T-helper 1 cell (primary cell): ENCODE results near the gene QPRT.
"Not testable (repeated sequence)": the region's sequence is repeated elsewhere in the genome, so short reads cannot be mapped to it uniquely, and the experiment has no call there.

ENCODE experiments used
- DNase-seq, 5 donors: peaks; one replicate each; pipeline ENCODE4 v3.0.0-alpha.2; 2012 to 2020
- total RNA-seq, 4 donors: gene quantifications; one replicate each; lab custom pipeline; 2026; lab: John Stamatoyannopoulos, UW

Gene QPRT
- total RNA-seq: 0.47 to 1.4 (median 1.2) reads per million in 4 donors

- no peak for DNase-seq
These were observed at the start of gene QPRT for GRCh38 chr16:29678691-29679267. TSS of gene QPRT (plus strand) at chr16:29679180. CDS start at chr16:29679198, 18 bp downstream.

DNA sequence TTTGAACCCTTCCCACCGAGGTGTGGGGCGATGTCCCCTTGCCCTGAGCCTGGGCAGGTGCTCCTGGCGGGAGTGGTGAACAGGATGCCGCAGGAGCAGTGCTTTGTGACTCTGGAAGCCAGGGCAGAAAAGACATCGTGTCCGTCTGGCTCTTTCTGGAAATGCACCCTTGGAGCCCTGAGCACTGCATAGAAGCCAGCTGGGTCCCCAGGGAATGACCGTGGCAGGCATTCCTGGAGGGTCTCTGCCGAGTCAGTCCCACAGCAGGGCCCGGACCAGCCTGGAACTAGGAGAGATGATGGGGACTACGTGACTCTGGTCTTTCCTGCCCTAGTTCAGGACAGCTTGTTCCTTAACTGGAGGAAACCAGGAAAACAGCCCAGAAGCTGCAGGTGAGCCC, 49.7 kb upstream of the QPRT start:
- DNase-seq: not testable (repeated sequence)

- DNase-seq: not testable (repeated sequence)
These were observed 47.3 kb upstream of the QPRT start for GRCh38 chr16:29631658-29632057.

DNA sequence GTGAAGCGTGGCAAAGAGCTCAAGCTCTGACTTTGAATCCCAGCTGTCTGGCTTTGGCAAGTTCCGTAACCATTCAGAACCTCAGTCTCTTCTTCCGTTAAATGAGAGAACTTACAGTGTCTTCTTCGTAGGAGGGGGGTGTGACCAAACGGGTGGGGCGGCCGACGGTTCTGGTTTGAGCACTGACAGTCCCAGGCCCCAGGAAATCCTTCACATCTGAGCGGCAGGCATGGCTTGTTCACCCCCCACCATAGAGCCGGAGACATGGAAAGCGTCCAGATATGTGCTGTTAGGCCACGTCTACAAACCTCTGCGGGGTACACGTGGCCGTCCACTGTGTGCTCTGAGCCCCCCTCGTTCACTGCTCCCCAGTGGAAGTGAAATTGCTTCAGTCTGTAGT, 43.1 kb upstream of the QPRT start:
- not testable (repeated sequence) for DNase-seq

DNA sequence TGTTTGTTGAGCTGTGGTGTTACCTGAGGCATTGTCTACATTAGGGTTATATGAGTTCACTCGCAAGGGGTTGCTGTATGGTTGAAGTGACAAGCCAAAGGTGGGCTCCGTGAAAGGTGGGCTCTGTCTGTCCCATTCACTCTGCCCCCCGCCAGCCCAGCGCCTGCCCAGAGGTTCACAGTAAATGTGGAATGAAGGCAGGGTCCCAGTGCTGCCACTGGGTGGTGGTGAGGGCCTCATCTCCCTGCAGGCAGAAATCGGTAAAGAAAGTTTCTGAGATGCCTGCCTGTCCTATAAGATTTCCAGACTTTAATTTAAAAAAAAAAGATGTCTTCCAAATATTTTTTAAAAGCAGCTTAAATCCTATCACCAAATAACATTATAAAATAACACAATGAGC, 42.6 kb upstream of the QPRT start:
- not testable (repeated sequence) for DNase-seq

DNA sequence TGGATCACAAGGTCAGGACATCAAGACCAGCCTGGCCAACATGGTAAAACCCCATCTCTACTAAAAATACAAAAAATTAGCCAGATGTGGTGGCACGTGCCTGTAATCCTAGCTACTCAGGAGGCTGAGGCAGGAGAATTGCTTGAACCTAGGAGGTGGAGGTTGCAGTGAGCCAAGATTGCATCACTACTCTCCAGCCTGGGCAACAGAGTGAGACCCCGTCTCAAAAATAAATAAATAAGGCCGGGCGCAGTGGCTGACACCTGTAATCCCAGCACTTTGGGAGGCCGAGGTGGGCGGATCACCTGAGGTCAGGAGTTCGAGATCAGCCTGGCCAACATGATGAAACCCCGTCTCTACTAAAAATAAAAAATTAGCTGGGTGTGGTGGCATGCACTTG, 40.2 kb upstream of the QPRT start:
- not testable (repeated sequence) for DNase-seq

DNA sequence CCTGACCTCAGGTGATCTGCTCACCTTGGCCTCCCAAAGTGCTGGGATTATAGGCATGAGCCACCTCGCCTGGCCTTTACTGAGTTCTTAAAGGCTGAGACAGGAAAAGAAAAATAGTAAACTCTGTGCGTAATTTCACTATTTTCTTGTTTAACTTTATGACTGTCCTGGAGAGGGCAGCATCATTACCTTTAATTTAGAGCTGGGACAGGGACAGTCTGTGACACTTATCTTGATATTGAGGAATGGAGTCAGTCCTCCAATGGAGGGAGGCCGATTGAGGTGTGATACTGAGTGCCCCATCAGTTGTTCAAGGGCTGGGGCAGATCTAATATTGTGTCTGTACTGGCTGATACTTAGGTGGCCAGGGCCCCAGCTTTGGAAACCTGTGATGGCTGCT, 37.4 kb upstream of the QPRT start:
- peak in 1 of 5 donors; percentile 48 for DNase-seq

DNA sequence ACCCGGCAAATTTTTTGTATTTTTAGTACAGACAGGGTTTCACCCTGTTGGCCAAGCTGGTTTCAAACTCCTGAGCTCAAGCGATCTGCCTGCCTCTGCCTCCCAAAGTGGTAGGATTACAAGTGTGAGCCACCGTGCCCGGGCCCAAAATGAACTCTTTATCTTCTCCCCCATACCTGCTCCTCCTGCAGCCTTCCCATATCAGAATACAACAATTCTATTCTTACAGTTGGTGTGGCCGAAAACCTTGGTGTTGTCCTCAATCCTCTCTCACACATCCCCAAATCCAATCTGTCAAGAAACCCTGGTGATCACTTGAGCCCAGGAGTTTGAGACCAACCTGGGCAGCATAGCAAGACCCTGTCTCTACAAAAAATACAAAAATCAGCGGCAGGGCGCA, 35.4 kb upstream of the QPRT start:
- no peak for DNase-seq

DNA sequence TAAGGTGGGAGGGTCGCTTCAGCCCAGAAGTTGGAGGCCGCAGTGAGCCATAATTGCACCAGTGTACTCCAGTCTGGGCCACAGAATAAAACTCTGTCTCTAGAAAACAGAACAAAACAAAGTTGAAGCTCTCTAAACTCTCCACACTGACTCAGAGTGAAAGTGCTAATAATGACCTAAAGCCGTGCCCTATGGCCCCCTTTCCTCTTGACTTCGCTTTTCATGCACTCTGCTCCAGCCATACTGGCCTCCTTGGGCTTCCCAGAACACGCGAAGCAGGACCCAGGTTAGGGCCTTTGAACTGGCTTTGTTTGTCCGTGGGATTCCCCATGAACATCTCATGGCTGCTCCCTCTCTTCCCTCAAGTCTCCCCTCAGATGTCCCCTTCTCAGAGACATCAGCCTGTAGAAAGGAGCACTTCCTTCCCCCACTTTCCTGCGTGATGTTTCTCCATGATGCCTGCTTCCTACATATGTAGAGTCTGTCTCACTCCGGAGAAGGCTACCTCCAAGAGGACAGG, 34.6 kb upstream of the QPRT start:
- no peak for DNase-seq

GRCh38 chr16:29644973-29645693, 33.8 kb upstream of the QPRT start:
- DNase-seq: no peak

- peak in 1 of 5 donors; percentile 49 for DNase-seq
These were observed 33.2 kb upstream of the QPRT start for GRCh38 chr16:29645694-29646187.

DNA sequence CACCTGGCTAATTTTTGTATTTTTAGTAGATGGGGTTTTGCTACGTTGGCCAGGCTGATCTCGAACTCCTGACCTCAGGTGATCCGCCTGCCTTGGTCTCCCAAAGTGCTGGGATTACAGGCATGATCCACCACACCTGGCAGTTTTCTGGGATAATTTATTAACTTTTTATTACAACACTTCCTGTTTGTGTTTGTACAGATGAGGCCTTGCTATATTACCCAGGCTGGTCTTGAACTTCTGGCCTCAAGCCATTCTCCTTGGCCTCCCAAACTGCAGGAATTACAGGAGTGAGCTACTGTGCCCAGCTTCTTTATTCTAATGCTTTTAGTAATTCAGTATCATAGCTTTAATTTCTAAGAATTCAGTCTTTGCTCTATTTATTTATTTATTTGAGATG, 32.0 kb upstream of the QPRT start:
- DNase-seq: no peak

DNA sequence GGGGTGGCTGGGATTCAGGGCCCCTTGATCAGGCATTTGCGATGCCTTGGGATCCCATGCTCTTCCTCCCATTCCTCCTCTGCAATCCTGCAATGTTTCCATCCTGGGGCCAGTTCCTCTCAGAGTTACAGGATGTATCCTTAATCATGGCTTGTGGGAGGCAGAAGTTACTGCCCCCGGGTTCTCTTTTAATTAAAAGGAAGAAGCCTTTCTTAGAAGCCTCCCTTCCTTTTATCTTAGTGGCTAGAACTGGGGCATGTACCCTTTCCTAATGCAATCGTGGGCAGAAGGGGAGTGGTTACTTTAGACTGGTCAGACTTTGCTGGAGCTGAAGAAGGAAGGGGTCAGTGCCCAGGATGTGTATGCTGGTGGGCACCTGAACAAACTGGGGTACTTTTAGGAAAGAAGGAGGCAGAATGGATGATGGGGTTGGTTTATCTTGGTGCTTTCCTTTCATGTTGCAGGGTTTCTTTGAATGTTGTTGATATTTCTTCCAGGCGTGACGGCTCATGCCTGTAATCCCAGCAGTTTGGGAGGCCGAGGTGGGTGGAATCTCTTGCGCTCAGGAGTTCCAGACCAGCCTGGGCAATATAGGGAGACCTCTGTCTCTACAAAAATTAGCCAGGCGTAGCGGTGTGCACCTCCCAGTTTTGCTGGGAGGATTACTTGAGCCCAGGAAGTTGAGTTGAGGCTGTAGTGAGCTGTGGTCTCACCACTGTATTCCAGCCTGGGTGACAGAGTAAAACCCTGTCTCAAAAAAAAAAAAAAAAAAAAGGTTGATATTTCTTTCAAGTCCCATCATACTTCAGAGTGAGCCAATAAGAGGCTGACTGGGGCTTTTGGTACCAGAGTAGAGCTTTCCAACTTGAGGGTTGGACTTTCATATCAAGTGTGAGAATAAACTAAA, 29.1 kb upstream of the QPRT start:
- no peak for DNase-seq

GRCh38 chr16:29650771-29651170, 28.2 kb upstream of the QPRT start:
- DNase-seq: no peak

DNA sequence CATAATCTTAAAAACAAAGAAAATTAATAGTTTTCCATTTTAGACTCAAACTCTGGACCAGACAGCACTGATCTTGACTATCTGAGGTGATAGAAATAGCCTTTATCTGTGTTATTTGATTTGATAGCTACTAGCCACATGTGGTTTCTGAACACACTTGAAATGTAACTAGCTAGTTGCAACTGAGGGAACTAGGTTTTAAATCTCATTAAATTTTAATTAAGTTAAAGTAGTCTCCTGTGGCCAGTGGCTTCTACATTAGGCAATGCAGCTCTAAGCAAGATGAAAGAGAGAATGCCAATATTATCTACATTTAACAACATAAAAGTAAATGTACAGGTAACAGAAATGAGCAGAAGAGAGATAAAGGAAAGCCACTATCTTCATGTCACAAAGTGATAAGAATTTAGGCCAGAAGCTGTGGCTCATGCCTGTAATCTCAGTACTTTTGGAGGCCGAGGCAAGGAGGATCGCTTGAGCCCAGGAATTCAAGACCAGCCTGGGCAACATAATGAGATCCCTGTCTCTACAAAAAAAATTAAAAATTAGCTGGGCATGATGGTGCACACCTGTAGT, 27.1 kb upstream of the QPRT start:
- DNase-seq: no peak

GRCh38 chr16:29653471-29653870, 25.5 kb upstream of the QPRT start:
- no peak for DNase-seq

DNA sequence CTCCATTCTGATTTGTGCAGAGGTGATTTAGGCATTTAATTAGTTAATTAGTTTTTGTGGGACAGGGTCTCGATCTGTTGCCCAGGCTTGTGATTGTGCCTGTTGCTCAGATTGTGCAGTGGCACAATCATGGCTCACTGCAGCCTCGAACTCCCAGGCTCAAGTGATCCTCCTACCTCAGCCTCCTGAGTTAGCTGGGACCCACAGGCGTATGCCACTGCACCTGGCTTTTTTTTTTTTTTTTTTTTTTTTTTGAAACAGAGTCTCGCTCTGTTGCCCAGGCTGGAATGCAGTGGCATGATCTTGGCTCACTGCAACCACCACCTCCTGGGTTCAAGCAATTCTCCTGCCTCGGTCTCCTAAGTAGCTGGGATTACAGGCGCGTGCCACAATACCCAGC, 25.1 kb upstream of the QPRT start:
- not testable (repeated sequence) for DNase-seq

DNA sequence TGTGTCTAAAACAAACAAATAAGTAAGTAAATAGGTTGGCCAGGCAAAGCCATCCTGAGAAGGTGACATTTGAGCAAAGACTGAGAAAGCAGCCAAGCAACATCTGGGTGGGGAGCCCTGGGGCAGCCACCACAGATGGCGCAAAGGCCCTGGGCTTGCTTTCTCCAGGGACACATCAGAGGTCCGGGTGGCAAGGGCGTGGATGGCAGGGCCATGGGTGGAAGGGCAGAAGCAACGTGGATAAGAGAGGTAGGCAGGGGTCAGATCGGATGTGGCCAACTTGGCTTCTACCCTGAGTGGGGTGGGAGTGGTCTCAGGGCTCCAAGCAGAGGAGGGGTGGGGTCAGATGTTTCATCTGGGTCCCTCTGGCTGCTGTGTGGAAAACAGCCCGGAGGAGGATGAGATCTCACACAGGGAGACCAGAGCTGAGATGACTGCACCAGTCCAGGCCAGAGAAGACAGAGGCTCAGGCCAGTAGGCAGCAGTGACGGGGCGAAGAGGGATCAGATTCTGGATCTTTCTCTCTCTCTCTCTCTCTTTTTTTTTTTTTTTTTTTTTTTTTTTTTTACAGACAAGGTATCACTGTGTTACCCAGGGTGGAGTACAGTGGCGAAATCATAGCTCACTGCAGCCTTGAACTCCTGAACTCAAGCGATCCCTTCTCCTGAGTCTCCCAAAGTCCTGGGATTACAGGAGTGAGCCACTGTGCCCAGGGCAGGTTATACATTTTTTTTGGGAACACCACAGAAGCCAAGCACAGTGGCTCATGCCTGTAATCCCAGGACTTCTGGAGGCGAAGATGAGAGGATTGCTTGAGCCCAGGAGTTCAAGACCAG, 22.1 kb upstream of the QPRT start:
- DNase-seq: no peak

- DNase-seq: no peak
These were observed 20.3 kb upstream of the QPRT start for GRCh38 chr16:29658705-29659104.

DNA sequence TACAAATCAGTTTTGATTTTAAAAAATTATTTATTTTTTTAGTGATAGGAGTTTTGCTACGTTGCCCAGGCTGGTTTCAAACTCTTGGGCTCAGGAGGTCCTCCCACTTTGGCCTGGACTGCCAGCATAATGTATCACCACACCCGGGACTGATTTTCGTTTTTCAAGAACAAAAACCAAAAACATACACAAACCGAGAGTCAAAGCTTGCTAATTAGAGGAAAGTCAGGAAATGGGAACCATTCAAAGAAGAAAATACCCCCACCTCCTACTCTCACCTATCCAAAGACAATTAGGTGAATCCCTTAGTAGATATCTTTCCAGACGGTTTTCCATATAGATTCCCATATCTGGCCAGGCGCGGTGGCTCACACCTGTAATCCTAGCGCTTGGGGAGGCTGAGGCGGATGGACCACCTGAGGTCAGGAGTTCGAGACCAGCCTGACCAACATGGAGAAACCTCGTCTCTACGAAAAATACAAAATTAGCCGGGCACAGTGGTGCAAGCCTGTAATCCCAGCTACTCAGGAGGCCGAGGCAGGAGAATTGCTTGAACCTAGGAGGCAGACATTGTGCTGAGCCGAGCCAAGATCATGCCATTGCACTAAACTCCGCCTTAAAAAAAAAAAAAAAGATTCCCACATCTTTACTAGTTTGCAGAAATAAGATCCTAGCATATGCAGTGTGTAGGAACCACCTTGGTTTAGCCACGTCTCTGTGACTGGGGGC, 16.8 kb upstream of the QPRT start:
- DNase-seq: peak in 1 of 5 donors; percentile 20

DNA sequence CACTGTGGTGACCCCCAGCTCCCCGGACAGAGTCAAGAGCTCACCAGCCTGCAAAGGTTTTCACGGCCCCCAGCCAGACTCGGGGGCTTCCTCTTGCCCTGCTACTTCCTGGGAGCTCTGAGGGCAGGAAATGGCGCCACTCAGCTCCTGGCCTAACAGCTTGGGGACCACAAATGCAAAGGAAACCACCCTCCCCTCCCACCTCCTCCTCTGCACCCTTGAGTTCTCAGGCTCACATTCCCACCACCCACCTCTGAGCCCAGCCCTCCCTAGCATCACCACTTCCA, 16.3 kb upstream of the QPRT start:
- peak; percentile 27 to 70 (median 30) for DNase-seq
